Superior temporal gyrus (tissue), 1 donor: ENCODE results near the gene TNNT1.
A peak's percentile ranks its signal among the peaks of the same experiment; 100 is the strongest.
"Not testable (repeated sequence)": the region's sequence is repeated elsewhere in the genome, so short reads cannot be mapped to it uniquely, and the experiment has no call there.

ENCODE experiments used
- DNase-seq: peaks from one replicate; pipeline ENCODE4 v3.0.0-alpha.2; 2016; ENCODE audit errors: extremely low spot score

Gene TNNT1

DNA sequence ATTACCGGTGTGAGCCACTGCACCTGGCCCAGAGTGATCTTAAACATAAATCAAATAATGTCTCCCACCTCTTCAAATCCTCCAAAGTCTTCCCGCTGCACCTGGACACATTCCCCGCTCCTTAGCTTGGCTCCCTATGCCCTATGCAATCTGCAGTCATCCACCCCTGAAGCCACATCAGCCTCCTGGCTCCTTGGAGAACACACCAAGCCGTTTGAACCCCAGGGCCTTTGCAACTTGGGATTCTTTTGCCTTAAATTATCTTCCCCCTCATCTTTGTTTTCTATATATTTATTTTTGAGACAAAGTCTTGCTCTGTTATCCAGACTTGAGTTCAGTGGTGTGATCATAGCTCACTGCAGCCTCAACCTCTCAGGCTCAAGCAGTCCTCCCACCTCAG lies 20.1 kb upstream of the TNNT1 start:
- no peak for DNase-seq

- peak; percentile 85 for DNase-seq
Measured at GRCh38 chr19:55166530-55167268, 17.7 kb upstream of the TNNT1 start, which contains the start of gene DNAAF3. DNAAF3 (minus strand) TSS chr19:55166613; CDS start chr19:55166413, 200 bp downstream.

DNA sequence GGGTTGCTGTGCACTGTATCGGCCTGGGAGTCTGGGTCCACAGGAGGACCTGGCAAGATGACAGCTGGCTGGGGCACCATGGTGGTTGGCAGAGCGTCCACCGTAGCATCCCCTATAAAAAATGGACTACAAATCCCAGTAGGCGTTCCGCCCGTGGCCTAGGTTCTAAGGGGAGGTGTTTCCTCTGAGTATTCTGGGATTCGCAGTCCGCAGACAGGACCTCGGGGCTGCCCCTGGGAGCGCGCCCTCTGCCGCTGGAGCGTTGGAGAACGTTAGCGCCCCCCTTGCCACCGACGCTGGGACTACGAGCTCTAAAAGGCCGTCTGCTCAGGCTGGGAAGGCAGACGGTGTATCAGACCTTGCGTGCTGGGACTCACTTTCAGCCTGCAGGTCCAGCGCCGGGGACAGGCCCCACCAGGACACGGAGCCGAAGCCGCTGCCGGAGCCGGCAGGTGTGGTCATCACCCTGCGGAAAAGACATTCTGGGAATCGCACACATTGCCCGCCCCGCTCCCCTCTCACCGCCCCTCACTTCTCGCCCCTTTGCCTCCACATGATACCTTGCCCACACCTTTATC lies 17.0 kb upstream of the TNNT1 start:
- no peak for DNase-seq

GRCh38 chr19:55161571-55162322 lies 12.7 kb upstream of the TNNT1 start:
- no peak for DNase-seq

- no peak for DNase-seq
Measured at GRCh38 chr19:55160986-55161365, 12.0 kb upstream of the TNNT1 start.

GRCh38 chr19:55160128-55160985 lies 11.4 kb upstream of the TNNT1 start:
- DNase-seq = peak; percentile 41

GRCh38 chr19:55158848-55159749 lies 10.1 kb upstream of the TNNT1 start:
- no peak for DNase-seq

- DNase-seq = no peak
Measured at GRCh38 chr19:55158423-55158822, 9.4 kb upstream of the TNNT1 start.

- no peak for DNase-seq
Measured at GRCh38 chr19:55157064-55157908, 8.3 kb upstream of the TNNT1 start, which contains the start of gene TNNI3. TNNI3 (minus strand) TSS chr19:55157732; CDS start chr19:55157589, 143 bp downstream.

DNA sequence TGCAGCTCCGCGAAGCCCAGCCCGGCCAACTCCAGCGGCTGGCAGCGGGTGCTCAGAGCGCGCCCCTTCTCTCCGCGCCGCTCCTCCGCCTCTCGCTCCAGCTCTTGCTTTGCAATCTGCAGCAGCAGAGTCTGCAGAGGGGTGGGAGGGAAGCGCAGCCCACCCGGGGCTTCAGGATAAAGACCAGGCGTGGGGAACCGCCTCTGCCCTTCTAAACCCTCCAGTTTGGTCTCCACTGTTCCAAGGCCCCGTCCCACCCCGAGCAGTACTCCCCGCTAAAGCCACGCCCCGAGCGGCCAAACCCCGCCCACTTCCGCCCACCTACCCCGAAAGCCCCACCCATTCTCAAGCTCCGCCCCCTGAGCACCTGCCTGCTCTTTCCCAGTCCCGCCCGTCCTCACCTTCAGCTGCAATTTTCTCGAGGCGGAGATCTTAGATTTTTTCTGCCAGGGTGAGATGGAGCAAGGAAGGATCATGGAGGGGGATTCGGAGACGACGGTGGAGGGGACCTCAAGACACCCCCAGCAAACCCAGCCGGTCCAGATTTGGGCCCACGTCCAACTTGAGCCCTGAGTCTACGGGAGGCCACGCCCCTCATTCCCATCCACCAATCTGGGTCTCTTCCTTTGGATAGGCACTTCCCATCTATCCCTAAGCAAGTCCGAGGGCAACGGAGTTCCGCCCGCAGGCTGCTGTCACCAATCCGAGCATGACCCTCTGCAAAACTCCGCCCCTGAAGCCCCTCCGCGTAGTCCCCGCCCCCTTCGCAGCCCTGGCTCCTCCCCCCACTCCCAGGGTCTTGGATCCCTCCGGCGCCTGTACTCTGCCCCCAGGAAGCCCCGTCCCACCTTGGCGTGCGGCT lies 7.4 kb upstream of the TNNT1 start:
- no peak for DNase-seq

DNA sequence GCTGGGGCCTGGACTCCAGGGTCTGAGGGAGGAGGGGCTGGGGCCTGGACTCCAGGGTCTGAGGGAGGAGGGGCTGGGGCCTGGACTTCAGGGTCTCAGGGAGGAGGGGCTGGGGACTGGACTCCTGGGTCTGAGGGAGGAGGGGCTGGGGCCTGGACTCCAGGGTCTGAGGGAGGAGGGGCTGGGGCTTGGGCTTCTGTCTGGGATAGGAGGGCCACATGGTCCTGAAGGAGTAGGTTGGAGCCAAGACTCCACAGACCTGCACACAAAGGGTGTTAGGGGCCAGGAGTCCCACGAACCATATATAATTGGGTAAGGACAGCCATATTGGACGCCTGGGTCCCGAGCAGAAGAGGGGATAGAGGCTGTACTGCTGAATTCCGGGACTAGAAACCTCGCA lies 6.8 kb upstream of the TNNT1 start:
- DNase-seq = not testable (repeated sequence)

DNA sequence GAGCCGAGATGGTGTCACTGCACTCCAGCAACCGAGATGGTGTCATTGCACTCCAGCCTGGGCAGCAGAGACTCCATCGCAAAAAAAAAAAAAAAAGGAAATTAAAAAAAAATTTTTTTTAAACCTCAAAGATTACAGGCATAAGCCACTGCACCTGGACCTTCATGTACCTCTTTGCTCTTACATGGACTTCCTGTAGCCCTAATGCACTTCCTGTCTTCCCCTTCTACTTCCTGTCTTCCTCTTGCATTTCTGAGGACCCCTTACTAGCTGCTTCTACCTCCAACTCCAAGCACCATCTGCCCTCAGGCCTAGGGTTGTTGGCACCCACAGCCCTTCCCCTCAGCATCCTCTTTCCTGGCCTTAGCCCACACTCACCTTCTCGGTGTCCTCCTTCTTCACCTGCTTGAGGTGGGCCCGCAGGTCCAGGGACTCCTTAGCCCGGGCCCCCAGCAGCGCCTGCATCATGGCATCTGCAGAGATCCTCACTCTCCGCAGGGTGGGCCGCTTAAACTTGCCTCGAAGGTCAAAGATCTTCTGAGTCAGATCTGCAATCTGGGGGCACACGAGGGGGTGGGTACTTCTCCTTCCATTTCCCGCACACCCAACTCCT lies 4.8 kb upstream of the TNNT1 start:
- DNase-seq = no peak

DNA sequence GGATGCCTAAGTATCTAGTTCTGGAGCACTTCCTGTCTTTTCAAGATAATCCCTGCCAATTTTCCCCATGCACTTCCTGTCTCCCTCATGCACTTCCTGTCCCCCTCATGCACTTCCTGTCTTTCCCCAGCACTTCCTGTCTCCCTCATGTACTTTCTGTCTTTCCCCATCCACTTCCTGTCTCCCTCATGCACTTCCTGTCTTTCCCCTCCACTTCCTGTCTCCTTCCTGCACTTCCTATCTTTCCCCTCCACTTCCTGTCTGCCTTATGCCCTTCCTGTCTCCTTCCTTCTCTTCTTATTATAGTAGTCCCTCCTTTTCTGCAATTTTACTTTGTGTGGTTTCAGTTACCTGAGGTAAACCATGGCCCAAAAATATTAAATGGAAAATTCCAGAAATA lies 3.0 kb upstream of the TNNT1 start:
- no peak for DNase-seq

DNA sequence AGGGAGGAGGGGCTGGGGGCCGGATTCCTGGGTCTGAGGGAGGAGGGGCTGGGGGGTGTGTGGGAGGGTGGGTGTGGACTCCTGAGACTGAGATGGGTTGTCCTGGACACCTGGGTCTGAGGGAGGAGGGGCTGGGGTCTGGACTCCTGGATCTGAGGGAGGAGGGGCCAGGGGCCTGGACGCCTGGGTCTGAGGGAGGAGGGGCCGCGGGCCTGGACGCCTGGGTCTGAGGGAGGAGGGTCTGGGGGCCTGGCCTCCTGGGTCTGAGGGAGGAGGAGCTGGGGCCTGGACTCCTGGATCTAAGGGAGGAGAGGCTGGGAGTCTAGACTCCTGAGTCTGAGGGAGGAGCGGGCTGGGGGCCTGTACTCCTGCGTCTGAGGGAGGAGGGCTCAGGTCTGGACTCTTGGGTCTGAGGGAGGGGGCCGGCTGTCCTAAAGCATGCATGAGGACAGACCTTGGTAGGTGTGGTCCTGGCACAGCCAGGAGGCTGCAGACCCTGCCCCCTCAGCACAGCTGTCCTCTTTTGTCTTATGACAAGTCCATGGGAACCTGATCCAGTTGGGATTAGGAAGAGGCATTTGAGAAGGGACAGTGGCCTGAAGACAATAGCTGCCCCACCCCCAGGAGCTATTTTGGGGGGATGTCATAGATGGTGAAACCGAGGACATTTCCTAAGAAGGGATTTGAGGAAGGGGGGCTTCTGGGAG lies 1.3 kb downstream of the TNNT1 start:
- DNase-seq = no peak

GRCh38 chr19:55146705-55147273 lies 2.2 kb downstream of the TNNT1 start:
- DNase-seq = no peak

DNA sequence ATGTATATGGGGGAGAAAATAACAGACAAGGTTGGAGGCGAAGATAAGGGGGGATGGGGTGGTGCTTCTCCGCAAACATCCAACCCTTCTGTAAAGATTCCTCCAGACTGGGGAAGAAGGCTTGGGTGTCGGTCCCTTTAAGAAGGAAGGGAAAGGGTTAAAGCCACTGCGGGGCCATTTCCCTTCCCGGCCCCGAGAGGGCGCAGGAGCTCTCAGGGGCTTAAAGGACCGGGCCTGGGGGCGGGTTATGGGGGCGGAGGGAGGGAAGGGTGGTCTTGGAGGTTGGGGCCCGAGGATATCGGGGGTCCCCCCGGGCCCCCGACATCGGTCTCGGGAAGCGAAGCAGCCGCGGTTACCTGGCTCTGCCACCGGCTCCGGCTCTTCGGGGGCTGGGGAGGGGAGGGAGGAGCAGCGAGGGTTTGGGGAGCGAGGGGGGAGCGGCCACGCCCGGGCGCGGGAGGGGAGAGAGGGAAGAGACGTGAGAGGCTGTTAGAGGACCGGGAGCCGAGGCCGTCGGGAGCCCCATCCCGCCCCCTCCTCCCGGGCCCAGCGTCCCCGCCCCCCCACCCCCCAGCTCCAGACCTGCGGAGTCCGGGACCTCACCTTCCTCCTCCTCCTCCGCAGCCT lies 2.8 kb downstream of the TNNT1 start:
- DNase-seq = no peak

DNA sequence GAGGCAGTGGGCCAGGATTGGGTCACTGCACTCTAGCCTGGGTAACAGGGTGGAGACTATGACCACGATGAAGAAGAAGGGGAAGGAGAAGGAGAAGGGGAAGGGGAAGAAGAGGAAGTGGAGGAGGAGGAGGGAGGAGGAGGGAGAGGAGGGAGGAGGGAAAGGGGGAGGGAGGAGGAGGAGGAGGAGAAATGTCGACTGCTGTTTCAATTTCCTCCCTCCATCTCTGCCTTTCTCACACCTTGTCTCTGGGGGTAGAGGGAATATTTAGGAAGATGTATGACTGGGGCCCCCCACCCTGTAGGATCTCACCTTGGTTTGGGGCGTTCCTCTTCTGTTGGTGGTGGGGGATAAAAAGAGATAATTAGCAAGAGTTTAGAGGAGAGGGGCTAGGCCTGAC lies 3.8 kb downstream of the TNNT1 start:
- DNase-seq = no peak
